ENCODE measurements around the gene TMEM134.

DNA sequence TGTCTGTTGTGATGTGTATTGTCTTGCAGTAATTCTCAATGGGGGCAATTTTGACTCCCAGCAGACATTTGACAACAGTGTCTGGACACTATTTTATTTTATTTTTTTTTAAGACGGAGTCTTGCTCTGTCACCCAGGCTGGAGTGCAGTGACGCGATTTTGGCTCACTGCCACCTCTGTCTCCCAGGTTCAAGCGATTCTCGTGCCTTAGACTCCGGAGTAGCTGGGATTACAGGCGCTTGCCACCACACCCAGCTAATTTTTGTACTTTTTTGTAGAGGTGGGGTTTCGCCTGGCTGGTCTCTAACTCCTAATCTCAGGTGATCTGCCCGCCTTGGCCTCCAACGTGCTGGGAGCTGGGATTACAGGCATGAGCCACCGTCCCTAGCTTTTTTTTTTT is 39.3 kb downstream of the TMEM134 start:
- TF ChIP-seq, protein P1, sequence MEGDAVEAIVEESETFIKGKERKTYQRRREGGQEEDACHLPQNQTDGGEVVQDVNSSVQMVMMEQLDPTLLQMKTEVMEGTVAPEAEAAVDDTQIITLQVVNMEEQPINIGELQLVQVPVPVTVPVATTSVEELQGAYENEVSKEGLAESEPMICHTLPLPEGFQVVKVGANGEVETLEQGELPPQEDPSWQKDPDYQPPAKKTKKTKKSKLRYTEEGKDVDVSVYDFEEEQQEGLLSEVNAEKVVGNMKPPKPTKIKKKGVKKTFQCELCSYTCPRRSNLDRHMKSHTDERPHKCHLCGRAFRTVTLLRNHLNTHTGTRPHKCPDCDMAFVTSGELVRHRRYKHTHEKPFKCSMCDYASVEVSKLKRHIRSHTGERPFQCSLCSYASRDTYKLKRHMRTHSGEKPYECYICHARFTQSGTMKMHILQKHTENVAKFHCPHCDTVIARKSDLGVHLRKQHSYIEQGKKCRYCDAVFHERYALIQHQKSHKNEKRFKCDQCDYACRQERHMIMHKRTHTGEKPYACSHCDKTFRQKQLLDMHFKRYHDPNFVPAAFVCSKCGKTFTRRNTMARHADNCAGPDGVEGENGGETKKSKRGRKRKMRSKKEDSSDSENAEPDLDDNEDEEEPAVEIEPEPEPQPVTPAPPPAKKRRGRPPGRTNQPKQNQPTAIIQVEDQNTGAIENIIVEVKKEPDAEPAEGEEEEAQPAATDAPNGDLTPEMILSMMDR (IDR thresholded peaks at IDR 0.05; ENCODE audit: low read depth, low read length), result no peak
- TF ChIP-seq EZH2phosphoT487 (IDR thresholded peaks at IDR 0.05; ENCODE audit: low read depth), result no peak
